T47D (cell line): ENCODE results near the gene FNDC3B.

Experiments used
- DNase-seq, 2 experiments: peaks; one replicate each; pipeline versions ENCODE4 v3.0.0 to v3.0.0-alpha.2; 2011 to 2012; ENCODE audit warnings: low read depth in 1 of 2, low spot score in 1 of 2
- JUND ChIP-seq: IDR thresholded peaks from 2 replicates; pipeline ENCODE4 v1.6.1; 2012; ENCODE audit warnings: low read depth
- in situ Hi-C: cut with HindIII; loops from 2 replicates; pipeline ENCODE4 v1.10.0; 2016; ENCODE audit warnings: low sequenced_read_pairs, low pct_unique_long_range_greater_than_20kb

The FNDC3B gene

DNA sequence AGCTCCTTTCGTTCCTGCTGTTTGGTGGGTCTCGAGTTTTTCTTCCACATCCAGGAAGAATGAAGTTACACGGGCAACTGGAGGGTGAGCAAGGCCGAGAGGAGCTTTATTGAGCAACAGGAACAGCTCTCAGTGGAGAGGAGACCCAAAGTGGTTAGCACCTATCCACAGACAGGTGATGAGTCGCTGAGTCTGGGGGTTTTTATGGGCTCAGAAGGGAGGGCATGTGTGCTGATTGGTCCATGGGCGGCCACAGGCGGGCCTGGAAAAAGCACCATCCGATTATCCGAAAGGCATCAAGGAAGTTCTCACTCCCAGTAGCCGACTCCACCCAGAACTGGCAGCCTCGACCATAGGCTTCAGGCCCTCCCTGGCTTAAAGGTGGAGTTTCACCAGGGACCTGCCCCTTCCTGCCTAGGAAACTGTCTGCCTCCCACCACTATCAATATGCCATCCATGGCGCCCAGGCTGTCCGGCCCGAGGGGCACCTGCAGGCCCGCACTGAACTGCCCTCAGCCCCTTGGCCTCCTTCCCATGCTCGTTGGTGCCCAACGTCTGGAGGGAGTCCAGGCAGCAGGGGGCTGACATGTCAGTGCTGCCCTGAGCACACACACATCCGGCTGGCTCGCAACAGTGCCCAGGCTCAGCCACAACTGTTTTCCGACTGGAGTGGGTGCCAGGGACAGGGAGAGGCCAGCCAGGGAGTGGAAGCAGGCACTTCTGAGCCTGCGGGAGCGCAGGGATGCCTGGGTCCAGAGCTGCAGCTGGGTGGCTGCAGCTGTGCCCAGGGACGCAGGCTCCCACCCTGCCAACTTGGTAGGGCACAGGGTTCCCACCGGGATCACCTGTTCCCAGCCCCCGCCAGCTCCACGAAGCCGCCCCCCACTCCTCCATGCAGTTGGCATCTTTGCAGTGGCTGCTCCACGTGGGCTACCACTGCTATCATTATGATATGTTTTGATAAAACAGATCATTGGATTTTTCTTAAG lies 170.2 kb downstream of the FNDC3B start:
- no peak for DNase-seq
- TF ChIP-seq JUND, result no peak
- in situ Hi-C loops, result no loop called here

DNA sequence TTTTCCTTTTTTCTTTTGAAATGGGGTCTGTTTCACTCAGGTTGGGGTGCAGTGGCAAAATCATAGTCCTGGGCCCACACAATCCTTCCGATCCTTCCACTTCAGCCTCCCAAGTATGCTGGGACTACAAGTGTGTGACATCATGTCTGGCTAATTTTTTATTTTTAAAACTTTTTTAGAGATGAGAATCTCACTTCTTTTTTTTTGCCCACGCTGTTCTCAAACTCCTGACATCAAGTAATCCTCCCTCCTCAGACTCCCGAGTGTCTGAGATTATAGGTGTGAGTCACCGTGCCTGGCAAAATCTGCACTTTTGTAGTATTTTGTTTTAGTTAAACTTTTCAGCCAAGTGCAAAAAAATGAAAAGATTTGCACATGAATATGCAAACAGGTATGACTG lies 171.0 kb downstream of the FNDC3B start:
- no peak for TF ChIP-seq JUND
- no peak for DNase-seq
- in situ Hi-C loops, result no loop called here

DNA sequence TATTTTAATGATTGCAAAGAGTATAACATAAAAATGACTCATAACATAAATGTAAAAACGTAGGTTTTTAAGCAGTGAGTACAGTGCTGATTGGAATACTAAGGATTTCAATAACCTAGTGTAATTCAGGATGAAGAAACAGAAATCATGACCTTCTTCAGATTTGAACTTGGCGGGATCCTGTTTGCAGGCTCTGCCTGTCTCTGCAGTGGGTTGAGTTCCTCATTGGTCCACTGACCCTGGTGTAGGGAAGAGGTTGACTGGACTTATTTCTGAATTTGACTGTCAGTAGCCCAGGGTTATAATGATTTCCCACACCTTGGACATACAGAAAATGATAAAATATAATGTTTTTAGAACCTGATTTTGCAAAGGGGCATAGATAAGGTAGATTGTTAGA lies 171.7 kb downstream of the FNDC3B start:
- no peak for DNase-seq
- TF ChIP-seq JUND, result no peak
- in situ Hi-C loops, result no loop called here

DNA sequence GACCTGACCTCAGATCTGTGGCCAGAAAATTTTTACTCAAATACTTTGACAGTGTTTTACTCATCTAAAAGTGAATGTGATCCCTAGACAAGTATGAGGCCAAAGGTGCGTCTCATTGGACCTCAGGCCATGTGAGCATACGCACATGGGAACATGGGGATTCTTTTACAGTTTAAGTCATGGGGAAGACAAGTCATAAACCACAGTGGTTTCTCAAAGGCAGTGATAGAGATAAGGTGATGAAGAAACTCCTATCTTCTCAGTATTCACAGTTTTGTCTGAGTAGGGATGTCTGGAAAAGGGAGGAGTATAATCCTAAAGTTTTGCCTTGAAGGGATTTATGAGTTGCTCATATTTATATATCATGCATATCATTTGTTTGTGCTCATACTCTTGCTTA lies 173.8 kb downstream of the FNDC3B start:
- in situ Hi-C loops, result no loop called here
- no peak for TF ChIP-seq JUND

DNA sequence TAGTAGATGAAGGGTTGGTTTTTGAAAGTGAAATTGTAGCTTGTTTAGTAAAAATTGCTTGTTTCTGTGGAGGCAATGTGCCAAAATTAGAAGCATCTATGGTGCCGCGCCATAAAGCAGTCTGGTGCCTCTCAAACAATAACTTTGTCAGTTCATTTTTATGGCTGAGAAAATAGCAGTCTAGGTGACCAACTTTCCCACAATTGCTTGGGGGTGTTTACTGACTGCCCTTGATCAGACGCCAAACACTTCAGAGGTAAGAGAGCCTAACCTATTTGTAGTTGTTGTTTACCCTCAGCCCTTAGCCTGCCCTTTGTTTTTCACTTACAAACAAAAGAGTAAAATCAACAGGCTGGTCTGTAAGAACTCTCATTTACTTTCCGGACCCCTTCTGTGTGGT lies 174.5 kb downstream of the FNDC3B start:
- peak; percentile 63 to 97 for DNase-seq
- in situ Hi-C loops, result no loop called here
- TF ChIP-seq JUND, result peak; percentile 53

More for the DNA sequence above, 173.8 kb downstream of the FNDC3B start:
- no peak for DNase-seq

DNA sequence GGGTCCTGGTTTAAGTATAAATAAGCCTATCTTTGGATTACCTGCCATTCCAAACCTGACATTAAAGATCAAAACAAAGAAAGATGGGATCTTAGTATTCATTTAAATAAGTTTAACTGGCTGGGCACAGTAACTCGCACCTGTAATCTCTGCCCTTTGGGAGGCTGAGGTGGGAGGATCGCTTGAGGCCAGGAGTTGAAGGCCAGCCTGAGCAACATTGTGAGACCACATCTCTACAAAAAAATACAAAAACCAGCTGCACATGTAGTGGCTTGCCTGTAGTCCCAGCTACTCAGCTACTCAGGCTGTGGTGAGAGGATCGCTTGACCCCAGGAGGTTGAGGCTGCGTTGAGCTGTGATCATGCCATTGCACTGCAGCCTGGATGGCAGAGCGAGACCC lies 176.9 kb downstream of the FNDC3B start:
- DNase-seq, result no peak
- in situ Hi-C loops, result no loop called here
- TF ChIP-seq JUND, result no peak

DNA sequence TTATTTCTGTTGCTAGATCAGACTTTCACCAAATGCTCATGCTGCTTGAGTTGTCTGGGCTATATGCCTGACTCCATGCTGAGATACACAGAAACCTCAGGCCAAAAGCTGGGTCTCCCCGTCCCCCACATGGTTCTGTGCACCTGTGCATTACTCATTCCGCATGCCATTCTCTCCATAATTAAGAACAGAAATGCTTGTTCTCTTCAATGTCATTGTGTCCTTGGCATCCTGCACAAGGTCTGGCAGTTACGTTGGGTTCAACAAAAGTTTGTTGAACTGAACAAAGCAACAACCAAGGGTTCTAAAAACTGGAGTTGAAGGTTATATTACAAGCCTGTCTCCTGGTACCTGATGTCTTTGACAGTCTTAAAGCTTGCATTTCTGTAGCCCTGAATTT lies 177.5 kb downstream of the FNDC3B start:
- DNase-seq, result no peak
- no peak for TF ChIP-seq JUND
- in situ Hi-C loops, result no loop called here

DNA sequence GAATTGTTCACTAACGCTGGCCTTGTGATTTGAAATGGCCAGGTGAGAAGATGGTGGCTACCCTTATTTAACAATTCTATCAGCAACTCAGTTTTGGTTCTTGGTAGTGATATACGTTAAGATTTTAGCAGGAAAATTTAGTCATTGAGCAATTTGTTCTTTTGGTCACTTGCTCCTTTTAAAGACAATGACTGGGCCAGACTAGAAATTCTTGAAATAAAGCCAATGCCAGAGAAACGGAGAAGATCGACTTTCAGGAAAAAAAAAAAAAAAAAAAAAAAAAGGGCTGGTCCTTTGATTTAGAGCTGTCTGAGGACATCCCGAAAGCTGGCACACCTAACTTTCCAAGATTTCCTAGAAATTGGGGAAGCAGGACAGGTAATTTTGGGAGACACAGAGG lies 178.5 kb downstream of the FNDC3B start:
- DNase-seq, result no peak
- no peak for TF ChIP-seq JUND
- in situ Hi-C loops, result no loop called here

DNA sequence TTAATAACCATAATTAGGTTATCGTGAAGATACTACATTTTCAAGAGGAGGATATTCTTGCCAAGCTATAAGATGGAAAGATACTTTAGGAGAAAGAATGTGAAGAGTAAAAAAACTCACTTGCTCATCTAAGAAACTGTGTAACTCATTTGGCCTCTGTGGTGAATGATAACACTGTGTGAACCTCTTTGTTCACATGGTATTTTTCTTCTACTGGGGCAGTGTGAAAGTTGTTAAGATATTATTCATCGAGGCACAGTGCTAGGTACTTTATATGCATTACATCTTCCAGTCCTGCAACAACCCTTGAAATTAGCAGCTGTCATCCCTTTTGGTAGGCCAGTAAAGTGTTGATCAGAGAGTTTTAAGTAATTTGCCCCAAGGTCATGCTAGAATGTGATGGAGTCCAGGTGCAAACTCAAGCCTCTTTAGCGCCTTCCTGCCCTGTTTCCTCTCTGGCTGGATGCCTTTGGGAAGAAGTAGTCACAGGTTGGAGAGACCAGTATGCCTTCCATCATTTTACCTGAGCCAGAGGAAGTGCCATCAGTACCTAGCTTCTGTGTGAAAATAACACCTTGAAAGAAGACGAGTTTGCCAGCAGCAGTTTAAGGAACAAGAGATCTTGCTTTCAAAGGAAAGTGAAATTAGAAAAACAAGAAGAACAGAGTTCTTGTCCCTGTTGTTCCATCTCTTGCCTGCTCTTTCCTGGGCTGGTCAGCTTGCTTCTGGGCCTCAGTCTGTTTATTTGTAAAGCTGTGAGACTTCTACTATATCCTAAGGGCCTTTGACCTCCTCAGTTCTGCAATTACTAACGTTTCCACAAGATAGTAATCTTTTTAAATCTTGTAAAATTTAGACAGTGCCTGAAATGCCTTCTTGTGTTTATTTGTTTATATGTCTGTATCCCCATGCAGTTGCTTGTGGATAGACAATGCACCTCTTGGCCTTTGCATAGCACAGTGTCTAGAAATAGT lies 179.3 kb downstream of the FNDC3B start:
- TF ChIP-seq JUND, result no peak
- in situ Hi-C loops, result no loop called here
- DNase-seq, result peak in 1 of 2 experiments; percentile 30

DNA sequence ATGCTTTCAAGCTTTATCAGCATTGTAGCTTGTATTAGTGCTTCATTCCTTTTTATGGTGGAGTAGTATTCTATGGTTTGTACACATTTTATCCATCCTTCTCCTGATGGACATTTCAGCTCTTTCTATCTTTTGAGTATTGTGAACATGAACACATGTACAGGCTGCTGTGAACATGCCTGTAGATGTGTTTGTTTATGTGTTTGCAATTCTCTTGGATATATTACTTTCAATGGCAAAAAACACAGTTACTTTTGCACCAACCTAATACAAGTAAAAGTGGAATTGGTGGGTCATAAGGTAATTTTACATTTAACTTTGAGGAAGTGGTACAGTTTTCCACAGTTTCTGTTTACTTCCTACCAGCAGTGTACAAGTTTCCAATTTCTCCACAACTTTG lies 180.4 kb downstream of the FNDC3B start:
- DNase-seq, result no peak
- in situ Hi-C loops, result no loop called here
- no peak for TF ChIP-seq JUND

DNA sequence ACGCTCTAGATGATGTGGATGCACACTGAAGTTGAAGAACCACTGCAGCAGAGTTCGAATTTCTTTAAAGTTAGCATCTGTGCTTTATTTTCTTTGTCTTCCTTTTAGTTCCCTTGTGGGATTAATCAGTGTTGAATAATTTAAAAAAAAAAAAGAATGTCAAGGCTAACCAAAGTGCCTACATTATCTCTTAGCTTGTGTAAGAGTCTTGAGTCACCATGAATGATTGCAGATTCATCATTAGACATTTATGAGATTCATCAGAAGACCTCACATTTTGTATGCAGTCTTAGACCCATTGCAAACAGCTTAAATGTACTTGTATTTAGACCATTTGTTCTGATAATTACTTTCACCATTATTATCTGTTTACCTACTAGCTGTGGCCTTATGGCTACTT lies 182.2 kb downstream of the FNDC3B start:
- in situ Hi-C loops, result no loop called here
- DNase-seq, result no peak
- no peak for TF ChIP-seq JUND

DNA sequence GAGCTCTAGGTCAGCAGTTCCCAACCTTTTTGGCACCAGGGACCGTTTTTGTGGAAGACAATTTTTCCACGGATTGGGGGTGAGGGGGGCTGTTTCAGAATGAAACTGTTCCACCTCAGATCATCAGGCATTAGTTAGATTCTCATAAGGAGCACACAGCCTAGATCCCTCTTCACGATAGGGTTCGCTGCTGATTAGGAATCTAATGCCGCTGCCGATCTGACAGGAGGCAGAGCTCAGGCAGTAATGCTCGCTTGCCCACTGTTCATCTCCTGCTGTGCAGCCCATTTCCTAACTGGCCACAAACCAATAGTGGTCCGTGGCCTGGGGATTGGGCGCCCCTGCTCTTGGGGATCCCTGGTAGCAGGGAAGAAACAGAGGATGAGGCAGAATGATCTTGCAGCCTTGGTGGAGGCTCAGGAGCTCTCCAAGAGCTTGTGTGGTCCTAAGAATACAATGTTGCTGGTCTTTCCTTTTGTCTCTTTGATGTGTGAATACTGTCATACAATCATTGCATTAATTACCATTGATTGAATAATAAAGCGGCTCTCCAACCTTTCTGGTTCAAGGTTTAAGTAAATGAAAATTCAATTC lies 183.2 kb downstream of the FNDC3B start:
- no peak for DNase-seq
- in situ Hi-C loops, result no loop called here
- TF ChIP-seq JUND, result no peak

DNA sequence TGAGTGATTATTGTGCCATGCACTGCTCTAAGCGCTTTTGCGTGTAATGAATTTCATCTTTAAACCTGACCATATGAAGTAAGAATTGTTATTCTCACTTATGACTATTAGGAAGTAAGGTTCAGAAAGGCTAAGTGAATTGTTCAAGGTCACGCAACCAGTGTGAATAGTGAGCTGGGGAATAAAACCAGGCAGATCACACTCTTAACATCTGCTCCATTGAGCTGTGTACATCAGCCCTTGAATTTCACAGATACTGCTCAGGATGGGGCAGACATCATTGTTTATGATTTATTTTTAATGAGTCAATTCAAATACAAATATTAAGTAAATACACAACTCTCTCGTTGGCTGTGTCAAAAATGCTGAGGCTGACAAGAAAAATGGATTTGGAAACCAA lies 184.5 kb downstream of the FNDC3B start:
- DNase-seq, result no peak

More for the DNA sequence above, 184.5 kb downstream of the FNDC3B start:
- TF ChIP-seq JUND, result no peak
- in situ Hi-C loops, result no loop called here
